H1 (cell line): Measurements from ENCODE around the gene HDAC2.

Experiments
- CBX5 ChIP-seq: fragments of 300-800, 300-1000 bp; sonication (generic); IDR thresholded peaks from 2 replicates; pipeline ENCODE4 v1.7.1; 2016; ENCODE audit warnings: antibody characterized with exemption, low read length, low read depth
- EZH2 ChIP-seq: fragments of 200-600 bp; sonication (generic); IDR thresholded peaks from 2 replicates; pipeline ENCODE4 v1.7.1; 2012; ENCODE audit warnings: low read depth, mild to moderate bottlenecking, moderate library complexity, low read length, inconsistent platforms; ENCODE audit not compliant: severe bottlenecking
- POLR2AphosphoS5 ChIP-seq: IDR thresholded peaks from 2 replicates; pipeline ENCODE4 v1.6.1; 2011; ENCODE audit warnings: low read depth, low read length
- SP1 ChIP-seq: IDR thresholded peaks from 2 replicates; pipeline ENCODE4 v1.6.1; 2011; ENCODE audit warnings: low read depth, low read length
- YY1 ChIP-seq: IDR thresholded peaks from 2 replicates; pipeline ENCODE4 v1.6.1; 2011; ENCODE audit warnings: low read depth, mild to moderate bottlenecking, low read length

DNA sequence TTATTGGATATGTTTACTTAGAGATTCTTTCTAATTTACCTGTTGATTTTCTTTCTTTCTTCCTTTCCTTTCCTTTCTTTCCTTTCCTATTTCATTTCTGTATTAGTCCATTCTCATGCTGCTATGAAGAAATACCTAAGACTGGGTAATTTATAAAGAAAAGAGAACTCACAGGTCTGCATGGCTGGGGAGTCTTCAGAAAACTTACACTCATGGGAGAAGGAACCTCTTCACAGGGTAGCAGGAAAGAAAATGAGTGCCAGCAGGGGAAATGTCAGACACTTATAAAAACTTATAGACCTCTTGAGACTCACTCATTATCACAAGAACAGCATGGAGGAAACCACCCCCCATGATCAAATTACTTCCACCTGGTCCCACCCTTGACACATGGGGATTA lies 40.8 kb downstream of the HDAC2 start:
- TF ChIP-seq SP1 (no peak), EZH2 (no peak), CBX5 (no peak), YY1 (no peak), POLR2AphosphoS5 (no peak)
